ENCODE data around the gene UNC119B. TPM values are rescaled to one million over a fixed set of nuclear protein-coding genes. Genes with fewer than 3 reads are reported as not detected.

UNC119B gene
- total RNA-seq, 1 experiment from 2014 or later: 51.5 TPM

DNA sequence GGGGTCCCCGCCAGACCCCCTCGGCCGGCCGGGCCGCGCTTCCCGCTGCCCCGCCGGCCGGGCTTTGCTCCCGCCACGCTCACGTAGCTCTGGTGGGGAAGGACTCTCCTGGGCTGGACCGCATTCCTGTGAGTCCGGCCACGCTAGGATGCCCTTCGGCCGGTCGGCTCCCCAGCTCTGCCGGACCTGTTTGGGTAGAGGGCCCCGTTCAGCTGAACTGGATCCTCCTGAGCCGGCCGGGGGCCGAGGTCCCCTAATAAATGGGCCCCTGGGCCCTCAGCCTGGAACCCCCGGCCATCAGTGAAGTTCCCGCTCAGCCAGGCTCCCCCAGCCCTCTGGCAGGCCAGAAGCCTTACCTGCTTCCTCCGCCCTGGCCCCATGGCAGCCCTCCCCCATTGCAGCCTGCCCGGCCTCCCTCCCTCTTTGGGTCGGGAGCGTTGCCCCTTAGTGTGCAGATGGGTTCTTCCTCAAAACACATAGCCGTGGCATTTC is 593 bp downstream of the UNC119B start:
- TF ChIP-seq, protein P1, sequence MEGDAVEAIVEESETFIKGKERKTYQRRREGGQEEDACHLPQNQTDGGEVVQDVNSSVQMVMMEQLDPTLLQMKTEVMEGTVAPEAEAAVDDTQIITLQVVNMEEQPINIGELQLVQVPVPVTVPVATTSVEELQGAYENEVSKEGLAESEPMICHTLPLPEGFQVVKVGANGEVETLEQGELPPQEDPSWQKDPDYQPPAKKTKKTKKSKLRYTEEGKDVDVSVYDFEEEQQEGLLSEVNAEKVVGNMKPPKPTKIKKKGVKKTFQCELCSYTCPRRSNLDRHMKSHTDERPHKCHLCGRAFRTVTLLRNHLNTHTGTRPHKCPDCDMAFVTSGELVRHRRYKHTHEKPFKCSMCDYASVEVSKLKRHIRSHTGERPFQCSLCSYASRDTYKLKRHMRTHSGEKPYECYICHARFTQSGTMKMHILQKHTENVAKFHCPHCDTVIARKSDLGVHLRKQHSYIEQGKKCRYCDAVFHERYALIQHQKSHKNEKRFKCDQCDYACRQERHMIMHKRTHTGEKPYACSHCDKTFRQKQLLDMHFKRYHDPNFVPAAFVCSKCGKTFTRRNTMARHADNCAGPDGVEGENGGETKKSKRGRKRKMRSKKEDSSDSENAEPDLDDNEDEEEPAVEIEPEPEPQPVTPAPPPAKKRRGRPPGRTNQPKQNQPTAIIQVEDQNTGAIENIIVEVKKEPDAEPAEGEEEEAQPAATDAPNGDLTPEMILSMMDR (conservative IDR thresholded peaks at IDR 0.05): no peak
- no peak overlapping the region for H2AFZ ChIP-seq (ENCODE audit: low read length)
- H3K4me2 ChIP-seq (ENCODE audit: insufficient read depth, insufficient read length, low read length): peak overlapping the region; percentile 69
- H3K79me2 ChIP-seq (ENCODE audit: insufficient read depth, low read length): no peaks in the 10 kb centered on the region; the same call in 1 of the 2 replicates
- H4K91ac ChIP-seq (ENCODE audit: insufficient read length, low read depth, low read length): no peak overlapping the region
- no peak overlapping the region for H4K8ac ChIP-seq (replicated peaks; ENCODE audit: insufficient read length, low read depth, low read length)
- no peak overlapping the region for H3K27ac ChIP-seq (ENCODE audit: insufficient read length, low read depth, low read length)
- no peak overlapping the region for H3T11ph ChIP-seq (ENCODE audit: low read length)
- H2AK5ac ChIP-seq (ENCODE audit: insufficient read length, low read length): no peak overlapping the region
- no peak overlapping the region for H3K56ac ChIP-seq (ENCODE audit: insufficient read length, low read depth, low read length)
- H3K36me3 Mint-ChIP-seq (ENCODE audit: insufficient read depth in 1 of 3, low read depth in 3 of 3): peaks cover 18 to 33% (median 27%) of the 10 kb centered on the region in 3 experiments
- H2BK5ac ChIP-seq (ENCODE audit: insufficient read length, low read length): no peak overlapping the region
- no peaks in the 10 kb centered on the region for H4K20me1 ChIP-seq (ENCODE audit: control insufficient read depth, insufficient read depth, insufficient read length)
- no peak overlapping the region for H2BK120ac ChIP-seq (ENCODE audit: low read depth, low read length, poor library complexity, severe bottlenecking)
- peak overlapping the region; percentile 79 for H3K9ac ChIP-seq (ENCODE audit: extremely low read depth, insufficient read length, low read length)
- H2BK15ac ChIP-seq (ENCODE audit: low read depth, low read length): no peak overlapping the region
- peaks cover 7% of the 10 kb centered on the region for H3K23me2 ChIP-seq (ENCODE audit: insufficient read length, low read depth, low read length, poor library complexity, severe bottlenecking)
- peaks cover 19% of the 10 kb centered on the region in 2 experiments for H3K4me1 Mint-ChIP-seq
- no peak overlapping the region for H3K4ac ChIP-seq (ENCODE audit: low read depth, low read length)
- H3K4me3 Mint-ChIP-seq: peak overlapping the region; percentile 83 to 85
- peak overlapping the region; percentile 87 for H3K14ac ChIP-seq (ENCODE audit: insufficient read depth, low read length)
- no peak overlapping the region for H2BK12ac ChIP-seq (ENCODE audit: insufficient read length, low read depth, low read length)
- H3K9me3 ChIP-seq (ENCODE audit: control insufficient read depth, low read depth, low read length): no peaks in the 10 kb centered on the region
- H3K27ac Mint-ChIP-seq: peak overlapping the region in 2 of 3 experiments; percentile 75 to 93; a peak in 3 of 7 replicates
- H3K4me1 ChIP-seq (ENCODE audit: insufficient read depth, low read length): no peaks in the 10 kb centered on the region; the same call in 1 of the 2 replicates
- no CpG with 5 or more reads among the region's 31 CpGs for WGBS (ENCODE audit: extremely low coverage, insufficient read length, low lambda C conversion rate)
- no peak overlapping the region for H4K5ac ChIP-seq (ENCODE audit: insufficient read length, low read depth, low read length)
- no peaks in the 10 kb centered on the region for H3K9me3 Mint-ChIP-seq
- no peaks in the 10 kb centered on the region for H3K27me3 ChIP-seq (ENCODE audit: insufficient read depth, low read length)
- H3K27me3 Mint-ChIP-seq (ENCODE audit: low read depth): no peaks in the 10 kb centered on the region; the same call in 1 of the 2 replicates
- peak; percentile 41 for DNase-seq
- H3K79me1 ChIP-seq (ENCODE audit: insufficient read depth, low read depth, low read length, poor library complexity, severe bottlenecking): no peaks in the 10 kb centered on the region
- no peak overlapping the region for H3K23ac ChIP-seq (ENCODE audit: insufficient read length, low read depth, low read length)
- no peak overlapping the region for H2BK20ac ChIP-seq (ENCODE audit: low read depth, low read length, poor library complexity, severe bottlenecking)
- peak overlapping the region; percentile 34 for H3K18ac ChIP-seq (ENCODE audit: insufficient read length, low read depth, low read length)
